MM.1S (cell line): ENCODE results near the gene SLC39A9.

Experiments used
- EZH2 ChIP-seq: fragments of 300-600 bp; sonication (generic); optimal IDR thresholded peaks from 2 replicates; pipeline ENCODE3; 2017; ENCODE audit warnings: low read depth, mild to moderate bottlenecking, antibody characterized with exemption, low read length, mixed read lengths
- TF ChIP-seq, protein P1 (sequence below): fragments of 300-600 bp; sonication (generic); IDR thresholded peaks from 2 replicates; pipeline ENCODE4 v1.5.1; 2016; ENCODE audit warnings: antibody characterized with exemption, low read length, mixed read lengths

DNA sequence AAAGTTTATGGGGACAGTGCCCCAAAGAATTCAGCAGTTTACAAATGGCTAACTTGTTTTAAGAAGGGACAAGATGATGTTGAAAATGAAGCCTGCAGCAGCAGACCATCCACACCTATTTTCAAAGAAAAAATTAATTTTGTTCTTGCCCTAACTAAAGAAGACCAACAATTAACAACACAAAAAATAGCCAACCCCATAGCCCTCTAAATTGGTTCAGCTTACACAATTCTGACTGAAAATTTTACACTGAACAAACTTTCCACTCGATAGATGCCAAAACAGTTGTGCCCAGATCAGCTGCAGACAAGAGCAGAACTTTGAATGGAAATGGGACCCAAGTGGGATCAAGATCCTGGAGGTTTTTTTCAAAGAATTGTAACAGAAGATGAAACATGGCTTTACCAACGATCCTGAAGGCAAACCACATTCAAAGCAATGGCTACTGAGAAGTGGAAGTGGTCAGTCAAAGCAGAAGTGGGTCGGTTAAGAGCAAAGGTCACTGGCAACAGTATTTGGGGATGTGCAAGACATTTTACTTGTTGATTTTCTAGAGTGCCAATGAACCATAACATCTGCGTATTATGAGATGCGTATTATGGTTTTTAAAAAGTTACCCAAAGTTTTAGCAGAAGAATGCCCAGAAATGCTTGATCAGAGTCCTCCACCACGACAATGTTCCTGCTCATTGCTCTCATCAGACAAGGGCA is 30.0 kb downstream of the SLC39A9 start:
- TF ChIP-seq, protein P1, sequence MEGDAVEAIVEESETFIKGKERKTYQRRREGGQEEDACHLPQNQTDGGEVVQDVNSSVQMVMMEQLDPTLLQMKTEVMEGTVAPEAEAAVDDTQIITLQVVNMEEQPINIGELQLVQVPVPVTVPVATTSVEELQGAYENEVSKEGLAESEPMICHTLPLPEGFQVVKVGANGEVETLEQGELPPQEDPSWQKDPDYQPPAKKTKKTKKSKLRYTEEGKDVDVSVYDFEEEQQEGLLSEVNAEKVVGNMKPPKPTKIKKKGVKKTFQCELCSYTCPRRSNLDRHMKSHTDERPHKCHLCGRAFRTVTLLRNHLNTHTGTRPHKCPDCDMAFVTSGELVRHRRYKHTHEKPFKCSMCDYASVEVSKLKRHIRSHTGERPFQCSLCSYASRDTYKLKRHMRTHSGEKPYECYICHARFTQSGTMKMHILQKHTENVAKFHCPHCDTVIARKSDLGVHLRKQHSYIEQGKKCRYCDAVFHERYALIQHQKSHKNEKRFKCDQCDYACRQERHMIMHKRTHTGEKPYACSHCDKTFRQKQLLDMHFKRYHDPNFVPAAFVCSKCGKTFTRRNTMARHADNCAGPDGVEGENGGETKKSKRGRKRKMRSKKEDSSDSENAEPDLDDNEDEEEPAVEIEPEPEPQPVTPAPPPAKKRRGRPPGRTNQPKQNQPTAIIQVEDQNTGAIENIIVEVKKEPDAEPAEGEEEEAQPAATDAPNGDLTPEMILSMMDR, result no peak
- no peak for TF ChIP-seq EZH2
